ENCODE measurements around the gene TM9SF2. TPM values are rescaled to one million over a fixed set of nuclear protein-coding genes. Genes with fewer than 3 reads are reported as not detected.

TM9SF2 gene
- total and polyA plus RNA-seq, 2 of the 4 experiments (the other 2 are of a cell fraction) = 46.1 to 85.5 TPM

GRCh38 chr13:99536023-99536422 lies 34.8 kb downstream of the TM9SF2 start:
- DNase-seq = no peak
- Histone ChIP-seq H2AFZ (replicated peaks; ENCODE audit: low read length, poor library complexity) (no peak overlapping the region), H3K9me3 (ENCODE audit: control insufficient read depth, insufficient read depth, low read length) (no peaks in the 10 kb centered on the region), H3K4me3 (ENCODE audit: insufficient read depth, low read depth, low read length) (no peak overlapping the region), H2AK5ac (ENCODE audit: low read depth, low read length) (no peak overlapping the region), H3K27me3 (ENCODE audit: control insufficient read depth, insufficient read depth, low read length) (no peaks in the 10 kb centered on the region), H2BK5ac (ENCODE audit: low read depth, low read length, poor library complexity, severe bottlenecking) (no peak overlapping the region), H3K18ac (ENCODE audit: low read depth, low read length) (no peak overlapping the region), H3K36me3 (ENCODE audit: control insufficient read depth, insufficient read depth, low read length) (peaks cover 10% of the 10 kb centered on the region), H3K9me1 (ENCODE audit: insufficient read depth, low read length) (no peaks in the 10 kb centered on the region), H3K4ac (ENCODE audit: low read depth, low read length) (no peak overlapping the region), H2BK15ac (ENCODE audit: low read depth, low read length) (no peak overlapping the region), H3K27ac (ENCODE audit: insufficient read depth, low read length) (no peak overlapping the region), H3K56ac (ENCODE audit: extremely low read depth, insufficient read depth, low read length) (no peak overlapping the region), H3K9ac (ENCODE audit: low read depth, low read length) (no peak overlapping the region), H3K79me1 (ENCODE audit: low read depth in 1 of 2, low read length in 2 of 2) (peaks cover 5 to 9% of the 10 kb centered on the region in 2 experiments; a peak in 3 of 4 replicates), H2AK9ac (replicated peaks; ENCODE audit: low read depth, low read length, poor library complexity) (no peak overlapping the region), H4K20me1 (ENCODE audit: insufficient read depth, low read length) (no peaks in the 10 kb centered on the region), H2BK120ac (ENCODE audit: low read depth, low read length) (no peak overlapping the region), H3K23ac (ENCODE audit: low read depth, low read length) (no peak overlapping the region), H3K4me1 (ENCODE audit: control insufficient read depth, insufficient read depth, low read length) (no peaks in the 10 kb centered on the region), H4K8ac (ENCODE audit: low read depth in 2 of 2, low read length in 2 of 2) (no peak overlapping the region), H4K91ac (ENCODE audit: insufficient read depth, low read depth, low read length) (no peak overlapping the region), H3K14ac (replicated peaks; ENCODE audit: low read depth, low read length) (no peak overlapping the region), H2BK20ac (ENCODE audit: low read depth, low read length) (no peak overlapping the region), H4K5ac (ENCODE audit: low read depth, low read length) (no peak overlapping the region), H3K4me2 (ENCODE audit: low read depth, low read length) (no peak overlapping the region)
- dilution Hi-C loops (cut with HindIII; ENCODE audit: low sequenced_read_pairs, unreplicated experiment) = no loop called here
- no TSS peak for BruUV-seq (replicated peaks)
- intact Hi-C loops (cut with micrococcal nuclease) = no loop called here
- in situ Hi-C loops (cut with MboI; ENCODE audit: low sequenced_read_pairs) = no loop called here
- ATAC-seq (ENCODE audit: low read depth) = no peak
- CTCF ChIA-PET = no interaction called here
- POLR2A ChIA-PET (ENCODE audit: unreplicated experiment) = no interaction called here
- no CpG with 5 or more reads among the region's 2 CpGs for WGBS, 2 experiments (ENCODE audit: extremely low coverage in 2 of 2, insufficient read length in 1 of 2)
- no peak for TF ChIP-seq NFE2L2 (IDR thresholded peaks at IDR 0.05; ENCODE audit: low read depth, low read length)
- TF ChIP-seq SMC3 (IDR thresholded peaks at IDR 0.05; ENCODE audit: low read depth, low read length) = no peak
- TF ChIP-seq RFX5 (IDR thresholded peaks at IDR 0.05; ENCODE audit: low read depth, low read length) = no peak
